Ecto neural progenitor cell (in vitro differentiated cells): Measurements from ENCODE around the gene FBP2.
"Not testable (repeated sequence)": the region's sequence is repeated elsewhere in the genome, so short reads cannot be mapped to it uniquely, and the experiment has no call there.

Source experiments
- DNase-seq: peaks from one replicate; pipeline ENCODE4 v3.0.0-alpha.2; 2018; ENCODE audit warnings: low spot score

FBP2 gene

GRCh38 chr9:94606646-94607422 is 13.2 kb upstream of the FBP2 start:
- DNase-seq: no peak

- peak; percentile 88 for DNase-seq
Measured at GRCh38 chr9:94603259-94604160, 9.9 kb upstream of the FBP2 start.

- DNase-seq: no peak
Measured at GRCh38 chr9:94602666-94603065, 9.0 kb upstream of the FBP2 start.

- DNase-seq: no peak
Measured at GRCh38 chr9:94600715-94601114, 7.1 kb upstream of the FBP2 start.

GRCh38 chr9:94600258-94600657 is 6.6 kb upstream of the FBP2 start:
- DNase-seq: no peak

GRCh38 chr9:94599102-94599501 is 5.5 kb upstream of the FBP2 start:
- no peak for DNase-seq

GRCh38 chr9:94592683-94593082 is 941 bp downstream of the FBP2 start:
- DNase-seq: peak; percentile 14

- peak; percentile 22 for DNase-seq
Measured at GRCh38 chr9:94591876-94592275, 1.7 kb downstream of the FBP2 start.

- DNase-seq: not testable (repeated sequence)
Measured at GRCh38 chr9:94591046-94591545, 2.5 kb downstream of the FBP2 start.

GRCh38 chr9:94588681-94589080 is 4.9 kb downstream of the FBP2 start:
- DNase-seq: no peak

GRCh38 chr9:94586814-94587213 is 6.8 kb downstream of the FBP2 start:
- no peak for DNase-seq

GRCh38 chr9:94586316-94586715 is 7.3 kb downstream of the FBP2 start:
- DNase-seq: no peak

GRCh38 chr9:94584555-94584954 is 9.1 kb downstream of the FBP2 start:
- no peak for DNase-seq

- no peak for DNase-seq
Measured at GRCh38 chr9:94581728-94582127, 11.9 kb downstream of the FBP2 start.

GRCh38 chr9:94577571-94577970 is 16.1 kb downstream of the FBP2 start:
- no peak for DNase-seq

- DNase-seq: no peak
Measured at GRCh38 chr9:94577036-94577435, 16.6 kb downstream of the FBP2 start.

- no peak for DNase-seq
Measured at GRCh38 chr9:94576131-94576530, 17.5 kb downstream of the FBP2 start.

- DNase-seq: no peak
Measured at GRCh38 chr9:94568972-94569712, 24.5 kb downstream of the FBP2 start.

GRCh38 chr9:94568250-94568889 is 25.3 kb downstream of the FBP2 start:
- no peak for DNase-seq

GRCh38 chr9:94567271-94567670 is 26.4 kb downstream of the FBP2 start:
- no peak for DNase-seq

- no peak for DNase-seq
Measured at GRCh38 chr9:94566550-94566949, 27.1 kb downstream of the FBP2 start.

- DNase-seq: not testable (repeated sequence)
Measured at GRCh38 chr9:94564279-94564678, 29.3 kb downstream of the FBP2 start.
